Ecto neural progenitor cell (in vitro differentiated cells): ENCODE results near the gene C11orf42.

Experiments used
- DNase-seq: peaks from one replicate; pipeline ENCODE4 v3.0.0-alpha.2; 2018; ENCODE audit warnings: low spot score

C11orf42 gene

GRCh38 chr11:6205366-6205765, at the start of gene C11orf42:
Gene C11orf42, plus strand, starts transcription at chr11:6205557. Its CDS starts 59 bp downstream, at chr11:6205616.
- DNase-seq = no peak

GRCh38 chr11:6156628-6157359, 48.6 kb upstream of the C11orf42 start:
- no peak for DNase-seq

GRCh38 chr11:6170226-6170625, 35.1 kb upstream of the C11orf42 start, which contains the start of gene OR52B2:
Gene OR52B2, minus strand, starts transcription at chr11:6170326. Its CDS starts 0 bp downstream, at chr11:6170326.
- DNase-seq = no peak

- DNase-seq = no peak
Measured at GRCh38 chr11:6175440-6175839, 29.9 kb upstream of the C11orf42 start.

- DNase-seq = no peak
Measured at GRCh38 chr11:6191742-6192141, 13.6 kb upstream of the C11orf42 start.

GRCh38 chr11:6194065-6194581, 11.2 kb upstream of the C11orf42 start:
- no peak for DNase-seq

- DNase-seq = no peak
Measured at GRCh38 chr11:6196396-6196795, 9.0 kb upstream of the C11orf42 start.

- DNase-seq = no peak
Measured at GRCh38 chr11:6197466-6198200, 7.7 kb upstream of the C11orf42 start.

GRCh38 chr11:6199174-6199810, 6.1 kb upstream of the C11orf42 start, which contains the start of gene OR52W1:
Gene OR52W1, plus strand, starts transcription at chr11:6199224. Its CDS starts 0 bp downstream, at chr11:6199224.
- no peak for DNase-seq

GRCh38 chr11:6200975-6201374, 4.4 kb upstream of the C11orf42 start:
- DNase-seq = no peak

GRCh38 chr11:6201481-6201880, 3.9 kb upstream of the C11orf42 start:
- no peak for DNase-seq

- no peak for DNase-seq
Measured at GRCh38 chr11:6202041-6202440, 3.3 kb upstream of the C11orf42 start.

- no peak for DNase-seq
Measured at GRCh38 chr11:6203327-6203726, 2.0 kb upstream of the C11orf42 start.

GRCh38 chr11:6204706-6205105, 651 bp upstream of the C11orf42 start:
- no peak for DNase-seq

GRCh38 chr11:6206456-6207180, 1.3 kb downstream of the C11orf42 start:
- DNase-seq = no peak

GRCh38 chr11:6209801-6210200, 4.4 kb downstream of the C11orf42 start:
- no peak for DNase-seq

GRCh38 chr11:6210274-6210955, 5.1 kb downstream of the C11orf42 start:
- DNase-seq = no peak

GRCh38 chr11:6214530-6214929, 9.2 kb downstream of the C11orf42 start:
- no peak for DNase-seq

GRCh38 chr11:6216501-6216900, 11.1 kb downstream of the C11orf42 start:
- no peak for DNase-seq

GRCh38 chr11:6217722-6218121, 12.4 kb downstream of the C11orf42 start:
- DNase-seq = no peak

- DNase-seq = no peak
Measured at GRCh38 chr11:6219359-6219758, 14.0 kb downstream of the C11orf42 start.
